ENCODE results near the gene RASA3.
"Not testable (repeated sequence)": the region's sequence is repeated elsewhere in the genome, so short reads cannot be mapped to it uniquely, and the experiment has no call there.

The RASA3 gene, protein sequence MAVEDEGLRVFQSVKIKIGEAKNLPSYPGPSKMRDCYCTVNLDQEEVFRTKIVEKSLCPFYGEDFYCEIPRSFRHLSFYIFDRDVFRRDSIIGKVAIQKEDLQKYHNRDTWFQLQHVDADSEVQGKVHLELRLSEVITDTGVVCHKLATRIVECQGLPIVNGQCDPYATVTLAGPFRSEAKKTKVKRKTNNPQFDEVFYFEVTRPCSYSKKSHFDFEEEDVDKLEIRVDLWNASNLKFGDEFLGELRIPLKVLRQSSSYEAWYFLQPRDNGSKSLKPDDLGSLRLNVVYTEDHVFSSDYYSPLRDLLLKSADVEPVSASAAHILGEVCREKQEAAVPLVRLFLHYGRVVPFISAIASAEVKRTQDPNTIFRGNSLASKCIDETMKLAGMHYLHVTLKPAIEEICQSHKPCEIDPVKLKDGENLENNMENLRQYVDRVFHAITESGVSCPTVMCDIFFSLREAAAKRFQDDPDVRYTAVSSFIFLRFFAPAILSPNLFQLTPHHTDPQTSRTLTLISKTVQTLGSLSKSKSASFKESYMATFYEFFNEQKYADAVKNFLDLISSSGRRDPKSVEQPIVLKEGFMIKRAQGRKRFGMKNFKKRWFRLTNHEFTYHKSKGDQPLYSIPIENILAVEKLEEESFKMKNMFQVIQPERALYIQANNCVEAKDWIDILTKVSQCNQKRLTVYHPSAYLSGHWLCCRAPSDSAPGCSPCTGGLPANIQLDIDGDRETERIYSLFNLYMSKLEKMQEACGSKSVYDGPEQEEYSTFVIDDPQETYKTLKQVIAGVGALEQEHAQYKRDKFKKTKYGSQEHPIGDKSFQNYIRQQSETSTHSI

DNA sequence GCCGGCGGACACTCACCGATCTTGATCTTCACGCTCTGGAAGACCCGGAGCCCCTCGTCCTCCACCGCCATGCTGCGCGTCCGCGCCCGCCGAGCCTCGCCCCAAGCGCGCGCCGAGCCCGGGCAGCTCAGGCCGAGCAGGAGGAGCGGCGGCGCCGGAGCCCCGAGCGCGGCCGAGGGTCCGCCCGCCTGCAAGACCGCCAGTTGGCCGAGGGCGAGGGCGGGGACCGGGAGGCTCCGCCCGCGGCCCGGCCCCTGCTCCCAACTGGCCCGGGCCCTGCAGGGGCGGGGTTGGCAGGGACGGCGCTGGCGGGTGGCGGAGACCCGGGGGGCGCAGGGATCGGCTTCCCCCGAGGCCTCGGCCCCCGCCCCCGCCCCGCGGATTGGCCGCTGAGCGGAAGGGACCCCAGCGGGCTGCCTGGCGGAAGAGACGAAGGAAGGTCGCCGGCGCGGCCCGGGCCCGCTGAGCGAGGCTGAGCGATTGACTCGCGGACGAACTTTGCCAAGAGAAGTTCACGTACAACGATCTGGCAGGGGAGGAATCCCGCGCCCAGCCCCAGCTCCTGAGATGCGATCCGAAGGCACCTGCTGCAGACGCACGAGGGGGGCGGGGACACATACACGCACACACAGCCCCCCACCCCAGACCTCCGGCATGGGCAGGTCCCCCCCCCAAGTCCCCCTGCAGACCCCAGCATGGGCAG lies at the start of gene RASA3:
RASA3 (minus strand) TSS at position 205 of the 703 bp plus-strand sequence; CDS start at position 71, 134 bp downstream.
- DNase-seq (ENCODE audit: low read depth, low spot score) = no peak

DNA sequence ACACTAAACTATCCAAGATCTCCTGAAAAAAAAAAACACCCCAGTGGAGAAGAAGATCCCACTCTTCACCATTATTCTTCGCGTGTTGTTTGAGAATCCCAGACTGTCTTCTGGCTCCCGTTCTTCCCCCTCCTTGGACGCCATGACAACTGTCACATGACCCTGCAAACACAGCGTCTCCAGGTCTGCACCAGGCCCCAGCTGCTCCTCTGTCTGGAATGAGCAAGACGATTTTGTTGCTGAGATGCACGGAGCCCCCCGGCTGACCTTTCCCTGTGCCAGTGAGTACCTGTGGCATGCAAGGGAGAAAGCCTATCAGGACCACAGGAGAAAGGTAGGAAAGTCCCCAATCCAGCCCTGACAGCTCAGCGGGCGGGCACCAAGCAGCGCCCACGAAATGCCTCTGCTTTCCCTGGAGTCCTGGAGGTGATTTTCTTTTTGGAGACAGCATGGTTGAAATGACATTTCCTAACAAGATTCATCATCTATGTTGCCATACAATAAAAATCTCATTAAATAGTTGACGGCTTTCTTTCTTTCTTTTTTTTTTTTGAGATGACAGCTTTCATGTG lies 46.8 kb upstream of the RASA3 start, which contains the start of gene CFAP97D2:
CFAP97D2 (plus strand) TSS at position 171 of the 572 bp plus-strand sequence; CDS start at position 245, 74 bp downstream.
- DNase-seq (ENCODE audit: low read depth, low spot score) = no peak

DNA sequence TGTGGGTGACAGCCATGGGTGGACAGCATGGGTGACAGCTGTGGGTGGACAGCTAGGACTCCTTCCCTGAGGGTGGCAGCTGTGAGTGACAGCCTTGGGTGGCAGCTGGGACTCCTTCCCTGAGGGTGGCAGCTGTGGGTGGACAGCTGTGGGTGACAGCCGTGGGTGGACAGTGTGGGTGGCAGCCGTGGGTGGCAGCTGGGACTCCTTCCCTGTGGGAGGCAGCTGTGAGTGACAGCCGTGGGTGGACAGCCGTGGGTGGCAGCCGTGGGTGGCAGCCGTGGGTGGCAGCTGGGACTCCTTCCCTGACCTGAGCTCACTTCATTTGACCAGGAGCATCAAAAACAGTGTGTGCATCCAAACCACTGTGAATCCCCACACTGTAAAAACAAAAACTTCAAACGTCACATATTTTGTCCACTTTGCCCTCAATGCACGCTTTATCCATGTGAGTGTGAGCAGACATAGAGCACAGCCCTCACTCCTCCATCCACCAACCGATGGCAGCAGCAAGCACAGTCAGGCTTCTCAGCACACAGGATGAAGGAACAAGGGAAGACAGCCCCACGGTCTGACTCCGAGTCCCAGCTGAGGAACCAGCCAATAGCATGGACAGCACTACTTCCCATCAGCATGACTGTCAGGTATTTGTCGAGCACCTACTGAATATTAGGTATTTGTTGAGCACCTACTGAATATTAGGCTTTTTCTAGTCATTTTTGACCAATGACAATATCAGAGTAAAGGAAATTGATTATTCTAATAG lies 45.0 kb upstream of the RASA3 start:
- DNase-seq (ENCODE audit: low read depth, low spot score) = no peak

DNA sequence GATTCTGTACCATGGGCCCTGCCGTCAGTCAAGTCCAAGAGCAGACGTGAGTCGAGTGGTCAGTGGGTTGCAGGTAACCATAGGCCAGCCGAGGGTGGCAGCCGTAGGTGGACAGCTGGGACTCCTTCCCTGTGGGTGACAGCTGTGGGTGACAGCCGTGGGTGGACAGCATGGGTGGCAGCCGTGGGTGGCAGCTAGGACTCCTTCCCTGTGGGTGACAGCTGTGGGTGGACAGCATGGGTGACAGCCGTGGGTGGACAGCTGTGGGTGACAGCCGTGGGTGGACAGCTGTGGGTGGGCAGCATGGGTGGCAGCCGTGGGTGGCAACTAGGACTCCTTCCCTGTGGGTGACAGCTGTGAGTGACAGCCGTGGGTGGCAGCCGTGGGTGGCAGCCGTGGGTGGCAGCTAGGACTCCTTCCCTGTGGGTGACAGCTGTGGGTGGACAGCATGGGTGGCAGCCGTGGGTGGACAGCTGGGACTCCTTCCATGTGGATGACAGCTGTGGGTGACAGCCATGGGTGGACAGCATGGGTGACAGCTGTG lies 44.0 kb upstream of the RASA3 start:
- DNase-seq (ENCODE audit: low read depth, low spot score) = not testable (repeated sequence)

DNA sequence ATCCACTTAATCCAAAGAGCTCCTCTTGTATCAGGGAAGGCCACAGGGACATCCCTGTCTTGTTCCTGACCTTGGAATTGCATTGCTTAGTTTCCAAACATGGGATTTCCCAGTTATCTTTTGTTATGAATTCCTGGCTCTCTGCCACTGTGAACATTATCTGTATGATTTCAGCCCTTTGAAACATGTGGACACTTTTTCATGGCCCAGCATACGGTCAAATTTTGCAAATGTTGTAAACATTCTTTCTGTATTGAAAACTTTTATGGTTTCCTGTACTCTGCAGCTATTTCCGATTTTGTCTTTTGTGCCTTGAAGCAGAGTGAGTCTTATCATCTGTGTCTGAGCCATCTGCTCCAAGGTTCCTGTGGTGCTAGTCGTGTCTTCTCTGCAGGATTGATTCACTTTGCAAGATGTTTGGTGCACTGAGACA lies 42.1 kb upstream of the RASA3 start:
- no peak for DNase-seq (ENCODE audit: low read depth, low spot score)

DNA sequence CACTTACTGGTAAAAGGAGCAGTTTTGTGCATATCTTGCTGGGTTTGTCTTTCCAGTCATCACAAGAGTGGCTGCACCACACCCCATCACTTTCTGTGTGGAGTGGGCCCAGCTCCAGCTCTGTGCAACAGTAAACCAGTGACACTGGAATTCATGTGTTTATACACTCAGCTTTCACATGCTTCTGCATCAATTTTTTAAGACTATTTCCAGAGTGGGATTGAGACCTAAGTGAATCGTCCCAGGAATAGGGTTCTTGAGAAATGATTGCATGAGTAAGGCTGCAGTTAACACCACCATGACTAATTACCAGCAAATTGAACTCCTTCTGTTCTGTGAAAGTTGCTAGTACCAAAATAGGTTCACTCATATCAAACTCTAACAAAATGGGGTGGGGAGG lies 41.3 kb upstream of the RASA3 start:
- no peak for DNase-seq (ENCODE audit: low read depth, low spot score)

DNA sequence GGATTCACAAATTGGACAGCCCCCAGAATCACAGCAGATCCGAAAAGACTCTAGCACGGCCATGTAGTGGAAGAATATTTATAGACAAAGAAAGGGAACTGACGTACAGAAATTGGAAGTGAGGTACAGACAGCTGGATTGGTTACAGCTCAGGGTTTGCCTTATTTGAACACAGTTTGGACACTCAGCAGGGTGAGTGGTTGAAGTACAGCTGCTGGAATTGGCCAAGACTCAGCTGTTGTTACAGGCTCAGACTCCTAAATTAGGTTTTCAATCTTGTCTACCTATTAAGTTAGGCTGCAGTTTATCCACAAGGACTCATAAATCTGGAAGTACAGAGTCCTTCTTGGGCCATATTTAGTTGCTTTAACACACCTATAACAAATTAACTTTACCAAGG lies 40.8 kb upstream of the RASA3 start:
- DNase-seq (ENCODE audit: low read depth, low spot score) = no peak

DNA sequence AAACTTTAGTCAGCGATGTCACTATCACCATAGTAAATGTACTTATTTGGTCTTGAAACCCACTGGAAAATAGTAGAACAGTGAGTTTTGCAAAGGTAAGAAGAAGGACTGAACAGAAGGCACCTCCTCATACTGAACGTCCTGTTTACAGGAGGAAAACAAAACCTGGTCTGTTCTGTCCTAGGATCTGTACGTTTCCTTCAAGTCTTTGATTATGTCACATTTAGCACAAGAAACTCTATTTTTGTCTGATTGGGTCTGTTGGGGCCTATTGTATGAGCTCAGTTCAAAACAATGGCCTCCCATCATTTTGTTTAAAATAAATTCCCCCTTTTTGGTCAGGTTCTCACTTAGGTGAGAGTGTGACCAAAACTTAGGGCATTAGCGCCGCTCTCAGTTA lies 35.5 kb upstream of the RASA3 start:
- DNase-seq (ENCODE audit: low read depth, low spot score) = no peak

DNA sequence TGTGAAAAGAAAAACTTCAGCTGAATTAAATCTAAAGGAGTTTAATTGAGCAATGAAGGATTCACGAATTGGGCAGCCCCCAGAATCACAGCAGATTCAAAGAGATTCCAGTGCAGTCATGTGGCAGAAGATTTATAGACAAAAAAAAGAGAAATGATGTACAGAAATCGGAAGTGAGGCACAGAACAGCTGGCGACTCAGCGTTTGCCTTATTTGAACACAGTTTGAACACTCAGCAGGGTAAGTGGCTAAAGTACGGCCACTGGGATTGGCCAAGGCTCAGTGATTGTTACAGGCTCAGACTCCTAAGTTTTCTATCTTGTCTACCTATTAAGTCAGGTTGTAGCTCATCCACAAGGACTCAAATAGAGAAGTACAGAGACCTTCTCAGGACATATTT lies 35.0 kb upstream of the RASA3 start:
- no peak for DNase-seq (ENCODE audit: low read depth, low spot score)

DNA sequence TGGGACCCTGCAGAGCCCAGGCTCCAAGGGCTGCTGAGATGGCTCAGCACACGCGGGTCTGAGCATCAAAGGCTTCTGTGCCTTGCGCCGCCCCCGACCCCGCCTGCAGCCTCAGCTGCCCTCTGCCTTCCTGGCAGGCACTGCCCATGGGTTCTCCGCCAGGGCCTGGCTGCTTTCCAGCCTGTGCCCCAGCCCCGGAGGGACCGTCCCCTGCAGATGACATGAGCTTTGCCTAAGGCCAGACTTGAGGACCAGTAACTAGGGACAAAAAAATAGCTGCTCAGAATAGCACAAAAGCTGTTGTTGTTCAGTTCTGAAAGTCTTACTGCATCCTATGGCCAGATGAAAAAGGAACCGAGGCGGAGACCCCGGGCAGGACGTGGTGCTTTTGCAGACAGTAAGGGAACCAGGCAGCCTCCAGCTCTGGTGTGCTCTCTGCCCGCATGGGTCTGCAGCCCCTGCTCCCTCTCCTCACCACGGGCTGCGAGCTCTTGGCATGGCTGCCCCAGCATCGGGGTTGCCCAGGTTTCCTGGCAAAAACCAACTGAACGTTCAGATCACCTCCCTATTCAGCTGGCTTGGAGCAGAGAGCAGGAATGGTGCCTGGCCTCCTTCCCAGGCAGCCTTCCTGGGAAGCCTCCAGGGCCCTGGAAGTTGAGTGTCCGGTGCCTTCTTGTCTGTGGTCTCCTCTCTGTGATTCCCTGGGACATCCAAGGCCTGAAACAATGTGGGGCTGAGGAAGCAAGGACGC lies 34.1 kb upstream of the RASA3 start:
- DNase-seq (ENCODE audit: low read depth, low spot score) = no peak

DNA sequence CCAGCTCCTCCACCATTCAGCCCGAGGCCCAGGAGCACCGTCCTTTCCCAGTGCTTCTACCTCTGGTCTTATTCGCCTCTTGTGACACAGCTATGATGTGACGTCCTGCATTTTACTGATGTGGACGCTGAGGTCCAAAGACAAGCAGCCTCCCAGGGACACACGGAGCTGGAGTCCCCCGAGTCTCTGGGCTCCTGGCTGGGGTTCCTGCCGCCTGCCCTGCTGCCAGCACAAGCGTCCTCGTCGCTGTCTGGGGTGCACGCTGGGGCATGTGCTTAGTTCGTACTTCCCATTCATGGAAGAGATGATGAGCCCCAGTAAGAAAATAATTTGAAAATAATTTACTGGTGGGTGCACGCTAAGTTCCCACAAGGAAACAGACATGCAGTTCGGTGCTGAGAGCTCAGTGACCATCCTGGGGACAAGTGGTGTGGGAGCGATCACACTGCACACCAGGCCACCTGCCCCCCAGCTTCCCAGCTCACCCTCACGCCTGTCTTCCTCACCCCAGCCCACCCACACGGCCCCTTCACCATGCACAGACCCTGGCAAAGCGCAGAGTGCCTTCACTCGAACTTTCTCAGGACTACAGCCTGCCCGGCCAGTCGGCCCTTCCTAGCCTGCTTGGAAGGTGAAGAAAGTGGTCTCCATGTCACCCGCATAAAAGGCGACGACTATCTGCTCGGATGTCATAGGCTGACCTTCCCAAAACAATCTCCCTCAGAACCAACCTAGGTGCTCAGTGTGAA lies 32.4 kb upstream of the RASA3 start:
- DNase-seq (ENCODE audit: low read depth, low spot score) = no peak

DNA sequence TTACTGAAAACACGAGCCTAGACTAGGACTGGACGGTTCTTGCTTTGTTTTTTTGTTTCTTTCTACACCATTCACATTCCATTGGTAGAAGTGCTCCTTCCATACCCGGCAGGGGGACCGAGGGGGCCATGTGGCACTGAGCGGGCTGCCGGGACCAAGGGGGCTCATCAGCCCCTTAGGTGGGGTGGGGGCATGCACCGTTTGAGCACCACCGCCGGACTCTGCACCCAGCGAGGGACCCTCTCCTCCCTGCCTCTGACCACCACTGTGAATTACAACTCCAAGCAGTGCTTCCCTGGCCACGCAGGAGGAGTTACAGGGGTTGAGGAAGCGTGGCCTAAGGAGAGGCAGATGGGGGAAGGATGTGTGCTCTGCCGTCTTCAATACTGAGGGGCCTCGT lies 31.6 kb upstream of the RASA3 start:
- no peak for DNase-seq (ENCODE audit: low read depth, low spot score)

DNA sequence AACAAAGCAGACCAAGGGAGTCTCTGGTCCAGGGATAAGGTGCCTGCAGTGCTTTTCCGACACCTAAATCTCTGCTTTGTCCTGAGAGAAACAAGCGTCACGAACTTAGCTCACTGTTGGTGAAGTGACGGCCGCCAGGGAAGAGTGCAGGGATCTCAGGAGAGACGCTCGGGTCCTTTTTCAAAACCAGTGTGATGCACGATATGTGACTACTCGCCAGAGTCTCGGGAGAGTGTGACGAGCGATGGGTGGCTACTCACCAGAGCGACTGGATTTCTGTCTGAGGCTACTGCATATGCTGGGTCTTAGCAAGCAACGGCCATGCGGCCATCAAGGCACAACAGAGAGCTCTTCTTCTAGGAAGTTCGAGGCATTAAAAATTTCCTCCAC lies 30.1 kb upstream of the RASA3 start:
- no peak for DNase-seq (ENCODE audit: low read depth, low spot score)

DNA sequence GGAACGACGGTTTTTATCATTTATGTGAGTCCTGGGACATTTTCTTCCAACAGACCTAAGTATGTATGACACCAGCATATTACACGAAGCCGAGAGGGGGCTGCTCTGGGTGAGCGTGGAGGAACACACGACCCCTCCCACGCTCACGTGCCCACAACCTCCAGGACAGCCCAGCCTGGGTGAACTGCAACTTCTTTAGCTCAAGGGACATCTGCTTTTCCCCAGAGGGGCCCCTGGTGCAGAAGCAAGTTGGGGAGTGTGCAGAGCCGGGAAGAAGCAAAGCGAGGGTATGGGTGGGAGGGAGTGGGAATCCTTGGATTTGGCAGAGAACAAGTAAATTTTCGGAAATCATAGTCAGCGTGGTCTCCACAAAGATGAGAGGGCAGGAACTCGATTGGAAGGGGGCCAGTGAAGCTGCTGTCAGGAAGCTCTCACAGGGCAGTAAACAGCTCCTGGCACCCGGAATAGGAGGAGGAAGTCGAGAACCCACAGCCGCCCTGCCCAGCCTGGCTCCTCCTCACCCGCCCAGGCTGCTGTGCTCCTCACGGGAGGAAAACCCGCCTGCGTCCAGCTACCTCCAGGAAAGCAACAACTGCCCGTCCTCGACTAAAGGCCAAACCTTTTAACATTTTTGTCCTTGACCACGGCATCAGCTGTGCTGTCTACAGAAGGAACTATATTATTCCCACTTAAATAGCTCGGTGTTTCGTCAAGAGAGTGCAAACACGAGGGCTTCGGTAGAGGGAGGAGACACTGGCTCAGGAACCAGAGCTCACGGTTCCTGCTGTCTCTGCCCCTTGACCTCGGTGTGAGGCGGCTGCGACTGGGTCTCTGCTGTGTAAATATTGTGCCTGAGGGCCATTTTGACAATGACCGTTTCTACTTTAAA lies 29.5 kb upstream of the RASA3 start:
- DNase-seq (ENCODE audit: low read depth, low spot score) = no peak

DNA sequence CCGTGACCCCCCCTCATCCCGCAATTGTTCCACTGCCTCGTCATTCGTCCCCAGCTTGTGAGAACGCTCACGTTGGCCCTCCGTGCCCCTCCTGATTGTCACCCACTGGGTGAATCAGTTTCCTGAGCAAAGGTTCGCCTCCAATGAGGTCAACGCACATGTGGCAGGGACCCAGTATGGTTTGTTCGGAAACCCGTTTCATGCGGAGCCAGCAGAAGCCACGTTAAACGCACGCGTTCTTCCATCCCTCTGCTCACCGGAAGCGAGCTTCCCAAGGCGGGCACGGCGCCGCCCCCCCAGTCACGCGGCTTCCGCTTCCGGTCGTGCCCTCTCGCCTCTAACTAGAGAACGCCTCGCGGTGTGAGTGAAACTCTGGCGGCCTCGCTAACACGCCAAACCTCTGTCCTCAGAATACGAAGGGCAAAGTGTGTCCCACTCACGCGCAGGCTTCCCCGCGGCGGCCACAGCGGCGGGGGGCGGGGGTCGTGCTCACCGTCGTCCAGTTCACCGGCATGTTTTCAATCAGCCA lies 28.7 kb upstream of the RASA3 start:
- no peak for DNase-seq (ENCODE audit: low read depth, low spot score)

DNA sequence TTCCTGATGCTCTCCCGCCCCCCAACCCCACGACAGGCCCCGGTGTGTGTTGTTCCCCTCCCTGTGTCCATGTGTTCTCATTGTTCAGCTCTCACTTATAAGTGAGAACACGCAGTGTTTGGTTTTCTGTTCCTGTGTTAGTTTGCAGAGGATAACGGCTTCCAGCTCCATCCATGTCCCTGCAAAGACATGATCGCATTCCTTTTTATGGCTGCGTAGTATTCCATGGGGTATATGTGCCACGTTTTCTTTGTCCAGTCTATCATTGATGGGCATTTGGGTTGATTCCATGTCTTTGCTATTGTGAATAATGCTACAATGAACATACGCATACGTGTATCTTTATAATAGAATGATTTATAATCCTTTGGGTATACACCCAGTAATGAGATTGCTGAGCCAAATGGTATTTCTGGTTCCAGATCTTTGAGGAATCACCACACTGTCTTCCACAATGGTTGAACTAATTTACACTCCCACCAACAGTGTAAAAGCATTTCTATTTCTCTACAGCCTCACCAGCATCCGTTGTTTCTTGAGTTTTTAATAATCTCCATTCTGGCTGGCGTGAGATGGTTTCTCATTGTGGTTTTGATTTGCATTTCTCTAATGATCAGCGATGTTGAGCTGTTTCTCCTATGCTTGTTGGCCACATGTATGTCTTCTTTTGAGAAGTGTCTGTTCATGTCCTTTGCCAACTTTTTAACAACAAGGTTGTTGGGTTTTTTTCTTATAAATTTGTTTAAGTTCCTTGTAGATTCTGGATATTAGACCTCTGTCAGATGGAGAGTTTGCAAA lies 26.6 kb upstream of the RASA3 start:
- not testable (repeated sequence) for DNase-seq (ENCODE audit: low read depth, low spot score)

DNA sequence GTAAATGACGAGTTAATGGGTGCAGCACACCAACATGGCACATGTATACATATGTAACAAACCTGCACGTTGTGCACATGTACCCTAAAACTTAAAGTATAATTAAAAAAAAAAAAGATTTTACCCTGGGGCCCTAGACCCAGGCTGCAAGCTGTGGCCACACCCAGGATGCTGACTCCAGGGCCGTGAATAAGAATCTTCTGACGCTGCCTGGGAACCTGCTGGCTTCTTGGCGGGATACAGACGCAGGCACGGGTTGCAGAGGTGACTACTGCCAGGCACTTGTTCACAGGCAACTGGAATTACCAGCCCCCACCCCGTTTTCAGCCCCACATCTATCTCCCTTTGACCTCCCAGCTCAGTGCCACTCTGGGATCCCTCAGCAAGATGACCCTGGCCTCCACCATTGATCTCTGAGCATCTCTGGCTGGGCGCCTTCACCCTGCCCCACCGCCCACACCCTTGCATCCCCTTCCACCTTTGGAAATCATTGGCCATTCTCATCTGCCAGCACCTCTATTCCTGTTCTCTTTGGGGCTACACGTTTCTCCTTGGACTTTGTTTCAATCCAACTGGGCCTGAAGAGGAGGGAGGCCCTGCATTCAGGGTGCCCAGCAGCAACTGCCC lies 25.6 kb upstream of the RASA3 start:
- DNase-seq (ENCODE audit: low read depth, low spot score) = no peak

Data from iPS DF 19.7 (cell line).